Bone marrow (tissue), 2 donors: ENCODE data around the gene ABCA6.

ENCODE experiments used
- DNase-seq, 2 donors: peaks; one replicate each; lab custom pipeline; 2025; lab: John Stamatoyannopoulos, UW

Gene ABCA6

DNA sequence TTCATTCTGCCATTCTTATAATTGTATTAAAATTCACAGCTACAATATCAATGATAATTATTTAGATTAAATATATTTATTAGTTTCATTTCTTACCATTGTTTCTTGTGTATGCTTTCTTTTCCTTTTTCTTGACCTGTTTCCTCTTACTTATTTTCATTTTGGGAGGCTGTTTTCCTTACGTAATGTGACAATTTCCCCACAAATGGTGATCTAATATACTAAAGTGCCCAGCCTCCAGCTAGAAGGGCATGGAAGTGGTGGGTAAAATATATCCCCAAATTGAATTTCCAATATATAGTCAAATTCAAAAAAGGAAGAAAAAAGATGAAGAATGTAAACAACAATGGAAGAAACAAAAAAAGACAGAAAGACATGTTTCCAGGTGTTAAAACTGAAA lies 1.5 kb upstream of the ABCA6 start:
- no peak for DNase-seq

GRCh38 chr17:69142175-69142802 lies 594 bp upstream of the ABCA6 start:
- no peak for DNase-seq

- DNase-seq: no peak
Measured at GRCh38 chr17:69134112-69134511, 7.6 kb downstream of the ABCA6 start.

DNA sequence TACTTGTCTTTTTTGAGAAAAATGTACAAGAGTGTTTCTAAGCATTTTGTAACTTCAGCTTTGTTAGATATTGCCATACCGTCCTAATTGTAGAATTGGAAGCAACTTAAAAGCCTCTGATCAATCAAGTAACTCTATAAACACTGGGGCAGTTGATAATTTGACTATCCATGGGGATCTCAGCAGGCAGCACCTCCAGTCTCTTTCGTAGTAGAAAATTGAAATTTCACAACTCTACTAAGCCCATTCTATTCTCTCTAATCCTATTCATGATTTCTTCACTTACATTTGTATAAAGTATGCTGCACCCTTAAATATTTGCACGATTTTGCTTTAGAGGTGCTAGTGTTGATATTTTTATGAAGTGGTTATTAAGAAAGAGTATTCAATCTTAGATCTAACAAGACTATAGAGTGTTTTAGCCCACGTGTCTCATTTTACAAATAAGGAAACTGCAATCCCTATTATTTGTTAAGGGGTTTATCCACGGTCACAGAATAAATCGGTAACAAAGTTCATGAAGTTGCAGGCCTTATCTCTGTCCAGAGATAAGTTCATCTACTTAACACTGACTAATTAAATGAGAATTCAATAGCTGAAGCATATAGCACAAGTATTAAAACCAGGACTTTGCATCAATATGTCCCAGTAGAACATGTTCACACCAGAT lies 10.9 kb downstream of the ABCA6 start:
- DNase-seq: no peak

DNA sequence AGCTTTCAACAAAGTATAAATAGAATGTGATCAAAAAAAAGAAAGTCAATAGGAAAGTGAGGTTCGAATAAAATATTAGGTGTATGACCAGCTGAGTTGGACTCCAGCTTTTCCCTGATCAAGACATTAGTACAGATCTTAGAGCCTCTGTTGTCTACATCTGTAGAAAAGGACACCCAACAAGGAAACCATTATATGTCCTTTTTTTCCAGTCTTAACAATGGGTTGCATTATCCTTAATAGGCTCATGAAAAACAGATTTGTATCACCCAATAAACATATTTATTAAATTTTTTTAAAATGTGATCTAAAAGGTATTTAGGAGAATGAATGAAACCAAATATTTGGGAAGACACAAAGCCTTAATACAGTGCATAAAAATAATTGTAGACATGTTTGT lies 18.1 kb downstream of the ABCA6 start:
- DNase-seq: no peak

DNA sequence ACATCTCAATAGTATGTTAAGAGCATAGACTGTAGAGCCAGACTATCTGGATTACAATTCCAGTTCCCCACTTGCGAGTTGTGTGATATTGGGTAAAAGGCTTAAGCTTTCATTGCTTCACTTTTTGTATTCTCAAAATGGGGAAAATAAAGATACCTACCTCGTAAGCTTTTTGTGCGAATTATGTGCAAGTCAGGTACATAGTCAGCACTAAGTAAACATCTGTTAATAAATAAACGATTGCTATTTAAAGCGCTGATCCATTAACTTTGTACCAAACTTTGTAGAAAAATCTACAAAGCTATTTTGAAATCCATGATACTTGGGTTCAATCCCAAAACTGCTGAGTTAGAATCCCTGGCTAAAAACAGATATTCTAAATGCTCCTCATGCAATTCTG lies 19.6 kb downstream of the ABCA6 start:
- DNase-seq: no peak

DNA sequence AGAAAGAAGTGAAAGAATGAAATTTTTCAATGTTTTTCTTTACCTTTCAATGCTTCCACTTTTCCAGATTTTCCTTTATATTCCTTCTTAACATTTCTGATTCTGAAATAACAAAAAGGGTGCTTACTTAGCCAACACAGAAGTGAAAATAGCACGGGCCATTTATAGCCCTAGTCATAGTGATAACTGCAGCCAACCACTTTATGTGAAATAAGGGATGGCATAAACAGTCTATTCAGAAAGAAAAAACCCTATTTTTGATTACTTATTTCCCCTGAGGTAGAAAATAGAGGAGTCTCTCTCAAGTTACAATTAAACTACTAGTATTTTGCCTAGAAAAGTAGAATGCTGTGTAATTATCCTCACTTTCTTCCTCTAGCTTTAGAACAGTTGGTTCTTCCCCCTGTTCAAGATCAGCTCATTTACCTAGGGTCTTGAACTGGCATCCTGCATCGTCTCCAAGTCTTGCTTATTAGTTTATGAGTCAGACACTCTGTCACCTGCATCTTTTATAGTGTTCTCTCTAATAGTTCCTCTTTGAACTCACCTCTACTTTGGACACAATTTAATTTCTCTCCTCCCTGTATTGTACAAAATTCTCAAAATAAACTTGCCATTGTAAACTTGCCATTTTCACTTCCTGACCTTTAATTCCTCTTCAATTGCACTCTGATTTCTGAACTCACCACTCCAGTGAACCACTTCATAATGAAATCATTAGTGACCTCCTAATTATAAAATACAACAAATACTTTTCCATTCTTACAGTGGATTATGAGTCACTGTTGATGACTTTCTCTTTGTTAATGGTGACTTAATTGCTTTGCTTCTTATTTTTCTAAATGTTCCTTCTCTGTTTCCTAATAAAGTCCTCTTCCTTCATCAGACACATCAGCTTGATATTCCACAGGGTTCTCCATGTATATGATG lies 23.6 kb downstream of the ABCA6 start:
- no peak for DNase-seq

DNA sequence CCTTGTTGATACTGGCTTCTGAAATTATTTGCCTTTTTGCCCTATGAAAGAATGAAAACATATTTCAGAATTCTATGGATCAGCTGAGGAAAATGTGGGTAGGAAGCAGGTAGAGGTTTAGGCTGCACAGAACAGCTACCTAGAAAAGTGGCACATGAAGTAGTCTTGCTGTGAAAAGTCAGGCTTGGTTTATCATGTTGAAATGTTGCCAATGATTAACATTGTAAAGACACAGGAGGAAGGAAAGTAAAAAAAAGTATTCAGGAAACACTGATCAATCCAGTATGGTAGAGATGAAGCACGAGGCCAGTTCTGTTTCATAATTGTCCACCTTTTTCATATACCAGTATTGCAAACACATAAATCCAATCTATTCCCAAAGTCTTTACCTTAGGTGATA lies 29.9 kb downstream of the ABCA6 start:
- DNase-seq: no peak

DNA sequence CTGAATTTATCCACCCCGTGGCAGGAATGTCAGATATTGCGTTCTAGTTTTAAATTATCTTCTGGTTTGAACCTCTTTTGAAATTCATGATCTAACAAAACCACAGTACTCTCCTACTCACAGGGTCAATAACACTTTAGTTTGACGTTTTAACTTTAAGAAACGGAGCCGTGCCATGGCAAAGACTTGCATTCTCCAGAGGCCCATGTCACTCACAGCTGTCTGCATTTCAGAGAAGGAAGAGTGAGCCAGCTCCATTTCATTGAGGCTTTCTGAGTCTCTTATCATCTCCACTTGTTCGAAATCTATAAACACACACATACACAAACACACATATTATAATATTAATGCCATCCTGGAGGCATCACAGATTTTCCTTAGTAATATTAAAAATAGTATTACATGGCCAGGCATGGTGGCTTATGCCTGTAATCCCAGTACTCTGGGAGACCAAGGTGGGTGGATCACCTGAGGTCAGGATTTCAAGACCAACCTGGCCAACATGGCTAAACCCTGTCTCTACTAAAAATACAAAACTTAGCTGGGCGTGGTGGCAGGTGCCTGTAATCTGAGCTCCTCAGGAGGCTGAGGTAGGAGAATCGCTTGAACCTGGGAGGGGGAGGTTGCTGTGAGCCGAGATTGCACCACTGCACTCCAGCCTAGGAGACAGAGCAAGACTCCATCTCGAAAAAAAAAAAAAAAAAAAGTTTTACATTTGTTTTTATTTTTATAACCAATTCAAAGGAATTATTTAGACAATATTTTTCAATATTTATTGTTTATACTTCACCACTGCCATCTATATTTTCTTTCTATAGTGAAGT lies 35.6 kb downstream of the ABCA6 start:
- no peak for DNase-seq

DNA sequence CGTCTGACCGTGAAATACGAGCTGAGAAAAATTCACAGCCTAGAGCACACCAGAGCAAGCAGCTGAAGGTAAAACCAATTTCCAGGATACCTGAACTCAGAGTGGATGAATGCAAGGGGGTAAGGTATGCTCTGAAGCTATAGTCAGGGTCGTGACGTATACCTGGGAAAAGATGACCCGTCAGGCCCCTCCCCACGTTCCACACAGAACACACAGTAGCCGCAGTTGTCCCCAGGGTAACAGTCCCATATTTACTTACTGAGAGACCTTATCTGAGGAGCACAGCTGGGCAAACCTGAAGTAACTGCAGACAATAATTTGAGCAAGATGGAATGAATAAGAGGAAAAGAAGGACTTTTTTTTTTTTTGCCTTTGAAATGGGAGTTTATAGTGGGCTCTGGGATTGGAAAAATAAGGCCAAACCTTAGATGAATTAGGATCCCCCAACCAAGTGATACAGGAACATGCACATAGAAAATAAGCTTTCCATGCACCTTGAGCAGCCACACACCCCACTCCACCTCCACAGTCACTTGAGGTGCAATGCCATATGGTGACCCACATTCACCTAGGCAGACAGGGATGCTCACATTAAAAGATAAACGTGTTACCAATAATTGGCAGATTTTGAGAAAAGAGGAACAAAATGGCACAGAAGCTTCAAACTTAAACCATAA lies 38.0 kb downstream of the ABCA6 start:
- no peak for DNase-seq

DNA sequence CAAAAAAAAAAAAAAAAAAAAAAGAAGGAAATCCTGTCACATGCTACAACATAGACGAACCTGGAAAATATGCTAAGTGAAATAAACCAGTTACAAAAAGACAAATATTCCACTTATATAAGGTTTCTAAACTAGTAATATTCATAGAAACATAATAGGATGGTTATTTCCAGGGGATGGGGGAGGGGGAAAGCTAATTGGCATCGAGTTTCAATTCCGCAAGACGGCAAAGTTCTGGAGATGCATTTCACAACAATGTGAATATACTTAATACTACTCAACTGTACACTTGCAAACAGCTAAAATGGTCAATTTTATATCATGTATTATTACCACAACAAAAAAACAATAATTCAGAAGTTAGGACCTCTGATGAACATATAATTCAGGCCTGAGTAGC lies 43.1 kb downstream of the ABCA6 start:
- no peak for DNase-seq

- no peak for DNase-seq
Measured at GRCh38 chr17:69096541-69096940, 45.2 kb downstream of the ABCA6 start.

DNA sequence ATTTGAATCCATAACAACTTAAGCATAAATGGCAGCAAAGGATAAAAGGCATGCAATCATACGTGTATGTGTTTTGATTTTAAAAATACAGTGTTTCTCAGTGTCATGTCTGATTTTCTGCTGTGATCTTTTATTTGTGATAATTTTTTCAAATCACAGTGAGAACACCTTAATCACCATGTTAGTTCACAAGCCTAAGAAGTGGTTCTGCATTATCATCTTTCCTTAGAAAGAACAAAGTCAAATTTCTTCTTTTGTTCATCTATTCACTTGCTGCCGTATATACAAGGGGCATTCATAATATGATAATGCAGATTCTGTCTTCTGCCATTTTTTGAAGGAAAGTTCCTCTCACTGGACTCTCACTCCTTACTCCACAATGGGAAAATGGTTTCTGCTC lies 47.7 kb downstream of the ABCA6 start:
- no peak for DNase-seq

DNA sequence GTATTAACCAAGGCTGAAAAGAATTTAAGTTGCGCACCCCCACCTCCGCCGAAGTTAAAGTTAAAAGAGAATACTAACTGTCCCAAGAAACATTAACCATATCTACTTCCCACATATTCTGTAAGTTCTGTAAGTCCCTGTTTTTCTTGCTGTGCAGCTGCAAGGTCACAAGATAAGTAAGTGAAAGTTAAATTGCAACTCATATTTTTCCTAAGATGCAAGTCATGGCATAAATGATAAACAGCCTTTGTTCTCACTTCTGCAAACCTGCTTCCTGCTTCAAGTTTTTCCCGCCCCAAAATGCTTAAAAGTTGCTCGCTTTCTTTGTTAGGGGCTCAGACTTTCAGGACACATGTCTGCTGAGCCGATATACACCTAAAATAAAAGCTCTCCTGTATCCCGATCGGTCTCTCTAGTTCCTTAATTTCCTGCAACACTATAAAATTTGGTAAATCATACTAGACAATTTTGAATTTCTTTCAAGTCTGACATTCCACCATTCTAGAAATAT lies 48.4 kb downstream of the ABCA6 start:
- DNase-seq: peak in 1 of 2 donors; percentile 77

GRCh38 chr17:69090365-69090764 lies 51.3 kb downstream of the ABCA6 start:
- DNase-seq: no peak

DNA sequence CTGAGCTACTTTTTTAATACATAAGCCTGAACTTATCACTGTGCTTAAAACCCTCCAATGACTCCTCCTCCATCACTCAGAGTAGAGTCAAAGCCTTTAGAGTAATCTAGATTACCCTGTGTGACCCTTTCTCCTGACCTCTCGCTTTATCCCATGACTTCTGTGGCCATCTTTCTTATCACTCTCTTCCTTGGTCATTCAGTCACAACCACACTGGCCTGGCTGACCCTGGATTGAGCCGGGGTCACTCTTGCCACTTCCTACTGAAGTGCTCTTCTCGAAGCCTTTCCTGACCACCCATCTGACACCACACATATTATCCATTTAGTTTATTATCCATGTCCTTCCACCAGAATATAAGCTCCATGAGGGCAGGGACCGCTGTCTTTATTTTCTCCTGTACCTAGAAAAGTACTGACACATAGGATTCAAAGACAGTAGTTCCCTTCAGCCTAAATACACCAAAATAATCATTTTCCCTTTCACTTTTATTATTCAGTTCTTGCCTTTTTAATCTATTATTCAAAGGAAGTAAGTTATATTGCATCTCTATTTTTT lies 53.0 kb downstream of the ABCA6 start:
- DNase-seq: no peak

DNA sequence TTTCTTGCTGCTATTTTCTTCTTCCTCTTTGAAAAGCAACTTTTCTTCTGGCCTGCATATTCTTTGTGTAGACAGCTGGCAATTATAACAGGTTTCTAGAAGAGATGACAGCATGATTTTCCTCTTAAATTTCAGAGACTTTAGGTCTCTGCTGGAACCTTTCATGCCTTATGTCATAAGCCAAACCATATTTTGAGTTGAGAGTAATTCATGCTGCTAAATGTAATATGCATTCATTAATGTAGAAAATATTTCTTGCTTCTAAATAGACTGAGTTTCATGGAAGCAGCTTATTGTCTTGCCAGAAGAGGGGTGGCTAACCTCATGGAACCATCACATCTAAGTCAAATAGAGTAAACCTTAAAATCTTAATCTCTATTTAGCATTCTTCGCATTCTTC lies 55.1 kb downstream of the ABCA6 start:
- no peak for DNase-seq

- no peak for DNase-seq
Measured at GRCh38 chr17:69084911-69085310, 56.8 kb downstream of the ABCA6 start.

DNA sequence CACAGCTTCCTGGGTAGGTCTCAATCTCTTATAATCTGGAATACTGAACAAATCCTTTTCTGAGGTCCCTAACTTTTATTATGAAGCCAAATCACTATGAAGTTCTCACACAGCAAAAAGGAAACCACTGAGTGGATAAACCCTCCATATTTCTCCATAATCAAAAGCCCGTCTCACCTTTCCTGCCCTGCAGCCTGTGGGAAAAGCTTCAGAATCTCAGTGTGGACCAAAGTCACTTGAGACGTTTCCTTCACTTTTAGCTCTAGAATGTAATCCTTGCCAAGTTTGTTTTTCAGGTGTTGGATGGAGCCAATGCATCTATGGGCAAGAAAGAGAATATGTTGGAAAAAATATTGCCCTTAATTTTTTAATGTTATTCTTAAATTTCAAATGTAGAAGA lies 59.0 kb downstream of the ABCA6 start:
- no peak for DNase-seq

GRCh38 chr17:69078864-69079263 lies 62.8 kb downstream of the ABCA6 start:
- no peak for DNase-seq

DNA sequence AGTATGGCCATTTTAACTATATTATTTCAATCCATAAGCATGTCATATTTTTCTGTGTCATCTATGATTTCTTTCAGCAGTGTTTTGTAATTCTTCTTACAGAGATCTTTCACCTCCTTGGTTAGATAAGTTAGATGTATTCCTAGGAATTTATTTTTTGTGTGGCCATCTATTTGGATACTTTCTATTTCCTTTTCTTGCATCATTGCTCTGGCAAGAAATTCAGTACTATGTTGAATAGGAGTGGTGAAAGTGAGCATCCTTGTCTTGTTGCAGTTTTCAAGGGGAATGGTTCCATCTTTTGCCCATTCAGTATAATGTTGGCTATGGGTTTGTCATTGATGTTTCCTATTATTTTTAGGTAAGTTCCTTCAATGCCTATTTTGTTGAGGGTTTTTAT lies 65.9 kb downstream of the ABCA6 start:
- no peak for DNase-seq
